Epidermal melanocyte (primary cell): ENCODE measurements around the gene GNB2.
A peak's percentile ranks its signal among the peaks of the same experiment; 100 is the strongest.
"Not testable (repeated sequence)": the region's sequence is repeated elsewhere in the genome, so short reads cannot be mapped to it uniquely, and the experiment has no call there.

Experiments used
- DNase-seq: peaks from one replicate; pipeline ENCODE4 v3.0.0; 2011; ENCODE audit warnings: low spot score; ENCODE audit not compliant: insufficient read length

Gene GNB2

GRCh38 chr7:100694098-100694745, 20.7 kb downstream of the GNB2 start, which contains the start of gene GIGYF1:
GIGYF1 (minus strand) TSS chr7:100694250; CDS start chr7:100688238, 6,012 bp downstream.
- peak; percentile 90 for DNase-seq

- DNase-seq: no peak
Measured at GRCh38 chr7:100696123-100696521, 22.6 kb downstream of the GNB2 start.

DNA sequence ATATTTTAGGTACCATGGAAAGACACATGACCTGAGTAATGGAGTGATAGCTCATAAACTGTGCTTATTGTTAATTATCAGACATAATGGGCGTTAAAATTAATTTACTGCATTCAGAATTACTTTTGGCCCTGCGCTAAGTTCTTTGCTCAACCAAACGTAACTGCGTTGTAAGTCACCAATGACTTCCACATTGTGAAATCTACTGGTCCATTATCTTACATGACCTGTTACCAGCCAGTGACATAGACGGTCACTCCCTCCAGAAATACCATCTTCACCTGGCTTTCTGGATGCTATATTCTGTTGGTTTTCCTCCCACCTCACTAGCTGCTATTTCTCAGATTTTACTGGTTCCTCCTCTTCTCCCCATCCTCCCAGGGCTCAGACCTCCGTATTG, 25.5 kb downstream of the GNB2 start:
- DNase-seq: no peak

DNA sequence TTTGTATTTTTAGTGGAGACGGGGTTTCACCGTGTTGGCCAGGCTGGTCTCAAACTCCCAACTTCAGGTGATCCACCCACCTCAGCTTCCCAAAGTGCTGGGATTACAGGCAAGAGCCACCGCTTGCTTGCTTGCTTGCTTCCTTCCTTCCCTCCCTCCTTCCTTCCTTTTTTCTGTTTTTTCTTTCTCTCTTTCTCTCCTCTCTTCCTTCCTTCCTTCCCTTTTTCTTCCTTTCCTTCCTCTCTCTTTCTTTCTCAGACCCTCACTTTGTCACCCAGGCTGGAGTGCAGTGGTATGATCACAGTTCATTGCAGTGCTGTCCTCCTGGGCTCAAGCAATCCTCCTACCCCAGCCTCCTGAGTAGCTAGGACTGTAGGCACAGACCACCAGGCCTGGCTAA, 27.5 kb downstream of the GNB2 start:
- DNase-seq: not testable (repeated sequence)

DNA sequence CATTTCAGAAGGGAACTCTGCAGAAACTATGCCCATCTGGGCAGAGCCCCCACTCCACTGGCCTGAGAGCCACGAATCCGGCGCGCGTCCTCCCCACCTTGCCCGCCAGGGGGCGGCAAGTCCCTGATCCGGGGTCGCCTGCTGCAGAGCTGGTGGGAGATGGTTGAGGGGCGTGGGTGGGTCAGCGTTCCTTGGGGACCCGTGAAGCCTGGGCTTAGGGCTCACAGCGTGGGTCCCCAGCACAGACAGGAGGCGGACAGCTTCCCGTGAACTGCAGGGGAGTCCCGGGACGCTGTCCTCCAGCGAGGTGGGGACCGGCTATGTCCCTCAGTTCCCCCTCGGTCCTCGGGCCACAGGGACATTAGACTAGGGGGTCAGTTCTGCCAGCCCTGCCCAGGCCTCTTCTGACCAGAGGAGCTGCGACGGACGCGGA, 31.8 kb downstream of the GNB2 start:
- DNase-seq: peak; percentile 79

DNA sequence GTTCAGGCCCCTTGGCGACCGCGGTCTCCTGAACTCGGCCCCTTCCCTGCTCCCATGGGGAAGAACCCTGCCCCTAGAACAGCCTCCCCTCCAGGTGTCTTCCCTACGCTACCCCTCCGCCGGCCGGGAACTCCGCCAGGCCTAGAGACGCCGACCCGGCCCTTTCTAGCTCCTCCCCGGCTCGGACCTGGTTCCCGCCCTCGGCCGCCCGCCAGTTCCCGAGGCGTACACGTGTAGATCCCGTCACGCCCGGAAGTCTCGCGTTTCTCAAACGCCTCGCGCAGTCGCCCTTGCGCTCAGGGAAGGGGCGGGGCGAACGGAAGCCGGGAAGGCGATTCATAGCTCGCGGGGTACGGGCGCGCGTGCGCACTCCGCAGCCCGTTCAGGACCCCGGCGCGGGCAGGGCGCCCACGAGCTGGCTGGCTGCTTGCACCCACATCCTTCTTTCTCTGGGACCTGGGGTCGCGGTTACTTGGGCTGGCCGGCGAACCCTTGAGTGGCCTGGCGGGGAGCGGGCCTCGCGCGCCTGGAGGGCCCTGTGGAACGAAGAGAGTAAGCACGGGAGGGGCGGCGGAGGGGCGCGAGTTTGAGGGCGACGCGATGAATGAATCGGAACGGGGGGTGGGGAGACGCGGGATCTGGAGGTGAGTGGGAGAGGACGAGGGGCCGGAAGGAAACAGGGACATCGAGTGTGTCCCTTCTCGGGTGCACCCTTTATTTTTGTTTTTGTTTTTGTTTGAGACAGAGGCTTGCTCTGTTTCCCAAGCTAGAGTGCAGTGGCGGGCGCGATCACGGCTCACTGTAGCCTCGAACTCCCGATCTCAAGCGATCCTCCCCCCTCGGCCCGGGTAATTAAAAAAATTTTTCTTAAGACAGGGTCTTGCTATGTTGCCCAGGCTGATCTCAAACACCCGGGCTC, 32.5 kb downstream of the GNB2 start, which contains the start of gene POP7:
POP7 (plus strand) TSS at position 369 of the 919 bp plus-strand sequence. CDS start 710 bp downstream, outside the sequence.
- DNase-seq: peak; percentile 89

GRCh38 chr7:100706672-100707311, 33.3 kb downstream of the GNB2 start:
- DNase-seq: no peak

DNA sequence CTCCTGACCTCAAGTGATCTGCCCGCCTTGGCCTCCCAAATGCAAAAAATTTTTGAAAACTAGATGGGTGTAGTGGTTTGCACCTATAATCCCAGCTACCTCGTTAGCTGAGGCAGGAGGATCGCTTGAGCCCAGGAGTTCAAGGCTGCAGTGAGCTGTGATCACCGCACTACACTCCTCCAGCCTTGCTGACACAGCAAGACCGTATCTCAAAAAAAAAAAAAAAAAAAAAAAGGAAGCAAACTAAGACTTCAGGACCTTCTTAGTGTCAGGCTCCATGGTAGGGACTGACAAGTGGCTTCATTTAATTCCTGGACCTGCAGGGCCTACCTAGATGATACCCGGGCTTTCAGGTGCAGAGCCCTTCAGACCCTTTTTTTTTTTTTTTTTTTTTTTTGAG, 34.9 kb downstream of the GNB2 start:
- no peak for DNase-seq

GRCh38 chr7:100710452-100710851, 36.9 kb downstream of the GNB2 start:
- no peak for DNase-seq

GRCh38 chr7:100711369-100711768, 37.8 kb downstream of the GNB2 start:
- no peak for DNase-seq

DNA sequence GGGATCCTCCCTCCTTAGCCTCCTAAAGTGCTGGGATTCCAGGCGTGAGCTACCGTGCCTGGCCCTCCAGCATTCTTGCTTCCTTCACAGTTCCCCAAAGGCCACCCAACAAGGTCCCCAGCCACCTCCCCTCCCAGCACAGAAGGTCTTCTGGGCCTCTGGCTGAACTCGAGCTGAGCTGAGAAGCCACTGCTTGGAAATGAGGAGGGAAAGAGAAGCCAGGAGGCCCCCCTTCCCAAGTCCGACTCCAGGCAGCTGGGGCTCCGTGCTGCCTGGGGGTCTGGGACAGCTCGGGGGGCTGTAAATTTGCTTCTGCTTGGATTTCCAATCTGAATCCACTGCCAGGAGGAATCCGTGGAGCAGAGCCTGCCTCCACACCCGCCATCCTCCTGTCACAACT, 41.2 kb downstream of the GNB2 start:
- no peak for DNase-seq

DNA sequence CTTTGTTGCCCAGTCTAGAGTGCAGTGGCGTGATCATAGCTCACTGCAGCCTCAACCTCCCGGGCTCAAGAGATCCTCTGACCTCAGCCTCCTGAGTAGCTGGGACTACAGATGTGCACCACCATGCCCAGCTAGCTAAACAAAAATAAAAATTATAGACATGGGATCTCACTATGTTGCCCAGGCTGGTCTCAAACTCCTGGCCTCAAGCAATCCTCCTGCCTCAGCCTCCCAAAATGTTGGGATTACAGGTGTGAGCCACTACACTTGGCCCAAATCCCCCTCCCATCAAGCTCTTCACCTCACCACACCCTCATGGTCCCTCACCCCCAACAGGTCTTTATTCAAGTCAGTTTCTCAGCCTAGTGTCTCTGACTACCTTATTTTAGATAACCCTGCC, 43.5 kb downstream of the GNB2 start:
- not testable (repeated sequence) for DNase-seq

DNA sequence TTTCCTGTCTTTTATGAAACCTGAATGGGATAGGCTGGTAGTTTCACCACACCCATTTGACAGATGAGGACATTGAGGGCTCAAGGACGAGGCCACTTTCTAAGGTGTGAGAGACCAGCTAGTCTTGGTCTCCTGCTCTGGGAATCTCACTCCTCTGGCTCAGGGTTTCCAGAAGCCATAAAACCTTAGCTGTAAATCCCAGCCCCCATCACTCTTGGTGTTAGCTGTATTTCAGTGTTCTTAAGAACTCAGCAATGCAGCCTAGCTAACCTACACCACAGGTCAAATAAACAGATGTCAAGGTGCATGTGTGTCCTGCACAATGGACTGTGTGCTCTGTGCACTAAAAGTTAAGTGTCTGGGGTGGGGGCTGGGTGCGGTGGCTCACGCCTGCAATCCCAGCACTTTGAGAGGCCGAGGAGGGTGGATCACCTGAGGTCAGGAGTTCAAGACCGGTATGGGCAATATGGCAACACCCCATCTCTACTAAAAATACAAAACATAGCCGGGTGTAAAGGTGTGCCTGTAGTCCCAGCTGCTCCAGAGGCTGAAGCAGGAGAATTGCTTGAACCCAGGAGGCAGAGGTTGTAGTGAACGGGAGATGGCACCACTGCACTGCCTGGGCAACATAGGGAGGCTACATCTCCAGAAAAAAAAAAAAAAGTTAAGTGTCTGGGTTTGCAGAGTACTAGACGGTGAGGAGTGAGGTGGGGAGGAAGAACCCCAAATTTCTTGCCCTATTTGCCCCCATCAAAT, 46.2 kb downstream of the GNB2 start:
- DNase-seq: no peak

DNA sequence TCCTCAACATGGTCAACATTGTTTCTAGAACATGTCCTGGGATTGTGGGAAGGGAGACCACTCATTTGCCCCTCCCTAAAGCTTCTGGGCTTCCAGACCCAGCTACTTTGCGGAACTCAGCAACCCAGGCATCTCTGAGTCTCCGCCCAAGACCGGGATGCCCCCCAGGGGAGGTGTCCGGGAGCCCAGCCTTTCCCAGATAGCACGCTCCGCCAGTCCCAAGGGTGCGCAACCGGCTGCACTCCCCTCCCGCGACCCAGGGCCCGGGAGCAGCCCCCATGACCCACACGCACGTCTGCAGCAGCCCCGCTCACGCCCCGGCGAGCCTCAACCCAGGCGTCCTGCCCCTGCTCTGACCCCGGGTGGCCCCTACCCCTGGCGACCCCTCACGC, 46.7 kb downstream of the GNB2 start, which contains the start of gene EPO:
EPO (plus strand) TSS at position 190 of the 392 bp plus-strand sequence. CDS start 513 bp downstream, outside the sequence.
- no peak for DNase-seq

- DNase-seq: no peak
Measured at GRCh38 chr7:100720671-100721504, 47.3 kb downstream of the GNB2 start.

DNA sequence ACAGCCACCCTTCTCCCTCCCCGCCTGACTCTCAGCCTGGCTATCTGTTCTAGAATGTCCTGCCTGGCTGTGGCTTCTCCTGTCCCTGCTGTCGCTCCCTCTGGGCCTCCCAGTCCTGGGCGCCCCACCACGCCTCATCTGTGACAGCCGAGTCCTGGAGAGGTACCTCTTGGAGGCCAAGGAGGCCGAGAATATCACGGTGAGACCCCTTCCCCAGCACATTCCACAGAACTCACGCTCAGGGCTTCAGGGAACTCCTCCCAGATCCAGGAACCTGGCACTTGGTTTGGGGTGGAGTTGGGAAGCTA, 47.9 kb downstream of the GNB2 start:
- no peak for DNase-seq

DNA sequence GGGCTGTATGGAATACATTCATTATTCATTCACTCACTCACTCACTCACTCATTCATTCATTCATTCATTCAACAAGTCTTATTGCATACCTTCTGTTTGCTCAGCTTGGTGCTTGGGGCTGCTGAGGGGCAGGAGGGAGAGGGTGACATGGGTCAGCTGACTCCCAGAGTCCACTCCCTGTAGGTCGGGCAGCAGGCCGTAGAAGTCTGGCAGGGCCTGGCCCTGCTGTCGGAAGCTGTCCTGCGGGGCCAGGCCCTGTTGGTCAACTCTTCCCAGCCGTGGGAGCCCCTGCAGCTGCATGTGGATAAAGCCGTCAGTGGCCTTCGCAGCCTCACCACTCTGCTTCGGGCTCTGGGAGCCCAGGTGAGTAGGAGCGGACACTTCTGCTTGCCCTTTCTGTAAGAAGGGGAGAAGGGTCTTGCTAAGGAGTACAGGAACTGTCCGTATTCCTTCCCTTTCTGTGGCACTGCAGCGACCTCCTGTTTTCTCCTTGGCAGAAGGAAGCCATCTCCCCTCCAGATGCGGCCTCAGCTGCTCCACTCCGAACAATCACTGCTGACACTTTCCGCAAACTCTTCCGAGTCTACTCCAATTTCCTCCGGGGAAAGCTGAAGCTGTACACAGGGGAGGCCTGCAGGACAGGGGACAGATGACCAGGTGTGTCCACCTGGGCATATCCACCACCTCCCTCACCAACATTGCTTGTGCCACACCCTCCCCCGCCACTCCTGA, 49.1 kb downstream of the GNB2 start:
- DNase-seq: no peak

- no peak for DNase-seq
Measured at GRCh38 chr7:100723732-100724275, 50.3 kb downstream of the GNB2 start.

GRCh38 chr7:100724364-100724763, 50.8 kb downstream of the GNB2 start:
- not testable (repeated sequence) for DNase-seq
